H1 (cell line): ENCODE data around the gene KRTAP4-7. TPM values are rescaled to one million over a fixed set of nuclear protein-coding genes. Genes with fewer than 3 reads are reported as not detected.
"Not testable (repeated sequence)": the region's sequence is repeated elsewhere in the genome, so short reads cannot be mapped to it uniquely, and the experiment has no call there.

Experiments used
- CTCF ChIA-PET: fragments of 300-600 bp; sonication (Branson Sonifier 250); formaldehyde crosslinking; loops from one replicate; lab custom pipeline; 2021; ENCODE audit not compliant: partially characterized antibody; lab: Charles Lee
- POLR2A ChIA-PET: fragments of 300-600 bp; sonication (Branson Sonifier 250); formaldehyde crosslinking; loops from one replicate; lab custom pipeline; 2021; ENCODE audit warnings: inconsistent platforms; ENCODE audit not compliant: partially characterized antibody; lab: Charles Lee
- DNase-seq, 2 experiments: peaks; one replicate each; pipeline versions ENCODE4 v3.0.0 to v3.0.0-alpha.2; 2010 to 2022; ENCODE audit warnings: low spot score in 2 of 2, low read depth in 1 of 2, mixed read lengths in 1 of 2
- FAIRE-seq: peaks from 2 replicates; lab custom pipeline; 2011; peaks lifted over from hg19 to GRCh38; lab: Jason Lieb, UNC
- H2AFZ ChIP-seq: 2 replicates; pipeline ENCODE4 v1.8.1; 2012; ENCODE audit warnings: low read length, inconsistent platforms
- H2AK5ac ChIP-seq: 2 replicates; pipeline ENCODE4 v1.6.1; 2013; ENCODE audit warnings: low read depth, low read length
- H2BK120ac ChIP-seq: replicated peaks from 2 replicates; pipeline ENCODE3; 2013; ENCODE audit warnings: low read depth, low read length, inconsistent platforms
- H2BK12ac ChIP-seq: 2 replicates; pipeline ENCODE4 v1.6.1; 2013; ENCODE audit warnings: low read depth, low read length
- H2BK15ac ChIP-seq: 2 replicates; pipeline ENCODE4 v1.6.1; 2013; ENCODE audit warnings: low read length
- H2BK20ac ChIP-seq: 2 replicates; pipeline ENCODE4 v1.6.1; 2013; ENCODE audit warnings: low read length
- H2BK5ac ChIP-seq: 2 replicates; pipeline ENCODE4 v1.6.1; 2013; ENCODE audit warnings: low read depth, low read length
- H3K14ac ChIP-seq: 2 replicates; pipeline ENCODE4 v1.6.1; 2013; ENCODE audit warnings: inconsistent platforms; ENCODE audit not compliant: insufficient read length
- H3K18ac ChIP-seq: 2 replicates; pipeline ENCODE4 v1.6.1; 2013; ENCODE audit warnings: low read length; ENCODE audit errors: extremely low read depth
- H3K23ac ChIP-seq: 2 replicates; pipeline ENCODE4 v1.6.1; 2013; ENCODE audit warnings: inconsistent platforms; ENCODE audit not compliant: insufficient read length
- H3K23me2 ChIP-seq: 2 replicates; pipeline ENCODE4 v1.6.1; 2013; ENCODE audit warnings: low read depth, low read length
- H3K27ac ChIP-seq: 2 replicates; pipeline ENCODE4 v1.6.1; 2011; ENCODE audit warnings: low read depth, low read length, inconsistent platforms
- H3K27me3 ChIP-seq, 4 experiments: replicated peaks in 1 of 4; 1 replicate in 1 of 4; 2 replicates in 3 of 4; pipeline versions ENCODE4 v1.6.1 to v1.8.1; 2011 to 2013; ENCODE audit warnings: low read length in 3 of 4, mild to moderate bottlenecking in 3 of 4, inconsistent platforms in 2 of 4, mixed read lengths in 2 of 4, moderate library complexity in 1 of 4; ENCODE audit not compliant: control insufficient read depth in 3 of 4, insufficient read depth in 3 of 4; ENCODE audit errors: extremely low read depth in 1 of 4
- H3K36me3 ChIP-seq, 4 experiments: 2 replicates each; pipeline versions ENCODE4 v1.6.1 to v1.8.1; 2011 to 2013; ENCODE audit warnings: mild to moderate bottlenecking in 4 of 4, low read length in 3 of 4, moderate library complexity in 2 of 4, control low read depth in 1 of 4, inconsistent platforms in 1 of 4; ENCODE audit not compliant: insufficient read depth in 4 of 4, control insufficient read depth in 2 of 4
- H3K4ac ChIP-seq: replicated peaks from 2 replicates; pipeline ENCODE3; 2013; ENCODE audit warnings: low read length, low read depth, mixed read lengths, inconsistent platforms; ENCODE audit not compliant: insufficient read length
- H3K4me1 ChIP-seq, 4 experiments: replicated peaks in 1 of 4; 1 replicate in 1 of 4; 2 replicates in 3 of 4; pipeline versions ENCODE4 v1.6.1 to v1.8.1; 2011 to 2013; ENCODE audit warnings: low read length in 3 of 4, inconsistent platforms in 2 of 4, mixed read lengths in 1 of 4; ENCODE audit not compliant: insufficient read depth in 4 of 4, control insufficient read depth in 3 of 4
- H3K4me2 ChIP-seq, 2 experiments: 2 replicates each; pipeline versions ENCODE4 v1.6.1 to v1.8.1; 2011 to 2013; ENCODE audit warnings: low read depth in 2 of 2, low read length in 2 of 2, control low read depth in 1 of 2, inconsistent platforms in 1 of 2, mild to moderate bottlenecking in 1 of 2; ENCODE audit not compliant: insufficient read depth in 1 of 2
- H3K4me3 ChIP-seq, 4 experiments: fragments of 200-600, 300-600 bp in 1 of 4; sonication (generic), shearing (Covaris generic), sonication (Bioruptor Twin) in 1 of 4; 2 replicates each; pipeline versions ENCODE4 v1.5.1 to v1.8.1; 2011 to 2016; ENCODE audit warnings: low read length in 4 of 4, low read depth in 3 of 4, control low read depth in 2 of 4, inconsistent platforms in 2 of 4, mild to moderate bottlenecking in 2 of 4, mixed read lengths in 1 of 4, moderate library complexity in 1 of 4; ENCODE audit not compliant: insufficient read depth in 2 of 4; ENCODE audit errors: extremely low read depth in 1 of 4
- H3K56ac ChIP-seq: replicated peaks from 2 replicates; pipeline ENCODE3; 2013; ENCODE audit warnings: low read depth, mild to moderate bottlenecking, mixed read lengths, low read length, inconsistent platforms; ENCODE audit not compliant: insufficient read length
- H3K79me1 ChIP-seq: 2 replicates; pipeline ENCODE4 v1.6.1; 2013; ENCODE audit warnings: low read depth, low read length, control low read depth
- H3K79me2 ChIP-seq, 2 experiments: 2 replicates each; pipeline versions ENCODE4 v1.6.1 to v1.8.1; 2012 to 2013; ENCODE audit warnings: low read length in 2 of 2, mild to moderate bottlenecking in 2 of 2, inconsistent platforms in 1 of 2; ENCODE audit not compliant: insufficient read depth in 2 of 2, control insufficient read depth in 1 of 2
- H3K9ac ChIP-seq, 4 experiments: replicated peaks in 1 of 4; 1 replicate in 1 of 4; 2 replicates in 3 of 4; pipeline versions ENCODE4 v1.6.1 to v1.8.1; 2011 to 2013; ENCODE audit warnings: low read depth in 3 of 4, low read length in 3 of 4, control low read depth in 2 of 4, mild to moderate bottlenecking in 2 of 4, moderate library complexity in 2 of 4, inconsistent platforms in 1 of 4; ENCODE audit errors: extremely low read depth in 1 of 4
- H3K9me3 ChIP-seq, 2 experiments: 2 replicates each; pipeline versions ENCODE4 v1.6.1 to v1.8.1; 2012 to 2013; ENCODE audit warnings: mild to moderate bottlenecking in 2 of 2, moderate library complexity in 2 of 2, control low read depth in 1 of 2, inconsistent platforms in 1 of 2, low read depth in 1 of 2, low read length in 1 of 2, mixed read lengths in 1 of 2; ENCODE audit not compliant: insufficient read depth in 2 of 2
- H4K20me1 ChIP-seq, 2 experiments: replicated peaks in 1 of 2; 2 replicates each; pipeline versions ENCODE3 to v1.8.1; 2011 to 2013; ENCODE audit warnings: inconsistent platforms in 2 of 2, low read length in 2 of 2, mild to moderate bottlenecking in 1 of 2; ENCODE audit not compliant: insufficient read depth in 2 of 2, control insufficient read depth in 1 of 2
- H4K5ac ChIP-seq: 2 replicates; pipeline ENCODE4 v1.6.1; 2013; ENCODE audit warnings: low read length, low read depth, mixed read lengths, inconsistent platforms; ENCODE audit not compliant: insufficient read length
- H4K8ac ChIP-seq: 2 replicates; pipeline ENCODE4 v1.8.0; 2013; ENCODE audit warnings: mild to moderate bottlenecking, moderate library complexity, low read length, inconsistent platforms; ENCODE audit not compliant: insufficient read depth; ENCODE audit errors: extremely low read depth
- H4K91ac ChIP-seq: replicated peaks from 2 replicates; pipeline ENCODE3; 2013; ENCODE audit warnings: low read length, mixed read lengths, inconsistent platforms; ENCODE audit not compliant: insufficient read length
- WGBS, 2 experiments: shearing (Covaris generic) in 1 of 2; methylation state at CpG; one replicate each; pipeline versions ENCODE4 v1.1.6 to v1.1.7; 2013 to 2015; ENCODE audit warnings: low lambda C conversion rate in 2 of 2, mixed read lengths in 2 of 2, inconsistent platforms in 1 of 2, low coverage in 1 of 2, missing lambda C conversion rate in 1 of 2; ENCODE audit not compliant: insufficient replicate concordance in 2 of 2, insufficient coverage in 1 of 2, insufficient read length in 1 of 2; ENCODE audit errors: extremely low coverage in 1 of 2, missing lambda C conversion rate in 1 of 2; 5-methylcytosine and 5-hydroxymethylcytosine counted together
- long read RNA-seq, 2 experiments: library from RNA in 1 of 2; library from capped mRNA in 1 of 2; stranded (forward); transcript quantifications; one replicate each; pipeline ENCODE4 v2.0.0, GENCODE V29; 2021; ENCODE audit warnings: inconsistent platforms in 1 of 2
- polyA minus RNA-seq, 3 experiments: library from RNA; depleted of rRNA, polyadenylated mRNA; stranded (reverse); fragments of >200 nt; gene quantifications; 1 replicate in 2 of 3; 2 replicates in 1 of 3; pipeline ENCODE4 v1.2.3, GENCODE V29; 2011
- polyA plus RNA-seq, 7 experiments: library from polyadenylated mRNA; depleted of rRNA in 3 of 7; stranded (reverse) in 5 of 7; unstranded in 2 of 7; fragments of >200 nt in 5 of 7; fragments of 200-250 nt in 2 of 7; gene quantifications; 1 replicate in 5 of 7; 2 replicates in 1 of 7; 4 replicates in 1 of 7; pipeline versions ENCODE4 v1.2.1 to v1.2.3, GENCODE V29; 2011 to 2013; ENCODE audit warnings: missing spikeins in 2 of 7, mixed read lengths in 2 of 7
- total RNA-seq: library from RNA; stranded (reverse); fragmentation: NEBNext Ultra II Directional; extraction: Animal tissue kit (Norgen Biotek cat#: 25700); gene quantifications from 2 replicates; pipeline ENCODE4 v1.2.1, GENCODE V29; 2021

Gene KRTAP4-7
- total RNA-seq, result not detected in 2 replicates
- polyA plus RNA-seq (2011; rRNA removed), result not detected in 2 replicates
- polyA plus RNA-seq (2011; cell fraction: cytosol; rRNA removed), result not detected
- not detected for polyA plus RNA-seq (2011; cell fraction: nucleus; rRNA removed)
- polyA plus RNA-seq (2012, experiment 1 of 2), result not detected in 4 replicates
- polyA plus RNA-seq (2012, experiment 2 of 2), result not detected
- polyA plus RNA-seq (2013, experiment 1 of 2), result not detected
- polyA plus RNA-seq (2013, experiment 2 of 2), result not detected
- not detected in 2 replicates for polyA minus RNA-seq (2011; rRNA and poly(A)+ RNA removed)
- polyA minus RNA-seq (2011; cell fraction: cytosol; rRNA and poly(A)+ RNA removed), result not detected
- not detected for polyA minus RNA-seq (2011; cell fraction: nucleus; rRNA and poly(A)+ RNA removed)
- long read RNA-seq, experiment 1, result 0 reads
- long read RNA-seq, experiment 2, result 0 reads

GRCh38 chr17:41084100-41084856, at the start of gene KRTAP4-7:
KRTAP4-7 (plus strand) TSS chr17:41084150; CDS start chr17:41084207, 57 bp downstream.
- H3K36me3 ChIP-seq, H4K20me1 ChIP-seq, H3K18ac ChIP-seq, H2AFZ ChIP-seq, H4K5ac ChIP-seq, DNase-seq, H2BK5ac ChIP-seq, POLR2A ChIA-PET, H3K9me3 ChIP-seq, H3K4ac ChIP-seq, H2AK5ac ChIP-seq, H3K4me2 ChIP-seq, H2BK120ac ChIP-seq, H3K56ac ChIP-seq, H3K27ac ChIP-seq, H3K4me1 ChIP-seq, H3K23me2 ChIP-seq, H4K8ac ChIP-seq, H2BK20ac ChIP-seq, H3K14ac ChIP-seq, H3K79me2 ChIP-seq, H4K91ac ChIP-seq, H3K27me3 ChIP-seq, H3K4me3 ChIP-seq, H3K9ac ChIP-seq, H3K23ac ChIP-seq, H3K79me1 ChIP-seq, FAIRE-seq, H2BK12ac ChIP-seq, H2BK15ac ChIP-seq: not testable (repeated sequence)
- 90% methylated on average over 7 of the region's 14 CpGs; no CpG with 5 or more reads in 1 of the 2 experiments for WGBS, 2 experiments
- CTCF ChIA-PET, result interaction anchor here (0.6 kb wide), 1 partner anchor 206 kb away, joined by 3 read pairs; no protein-coding TSS in a partner anchor
